Activated CD4-positive, CD25-positive, alpha-beta regulatory T cell treated with anti-CD3 and anti-CD28 coated beads, Interleukin-2, amount 50 U/mL, for 16 hours (primary cell): ENCODE results near the gene CACNG6.

Experiments used
- DNase-seq: peaks from one replicate; pipeline ENCODE4 v3.0.0-alpha.2; 2020; ENCODE audit warnings: low read depth, low spot score

CACNG6 gene

DNA sequence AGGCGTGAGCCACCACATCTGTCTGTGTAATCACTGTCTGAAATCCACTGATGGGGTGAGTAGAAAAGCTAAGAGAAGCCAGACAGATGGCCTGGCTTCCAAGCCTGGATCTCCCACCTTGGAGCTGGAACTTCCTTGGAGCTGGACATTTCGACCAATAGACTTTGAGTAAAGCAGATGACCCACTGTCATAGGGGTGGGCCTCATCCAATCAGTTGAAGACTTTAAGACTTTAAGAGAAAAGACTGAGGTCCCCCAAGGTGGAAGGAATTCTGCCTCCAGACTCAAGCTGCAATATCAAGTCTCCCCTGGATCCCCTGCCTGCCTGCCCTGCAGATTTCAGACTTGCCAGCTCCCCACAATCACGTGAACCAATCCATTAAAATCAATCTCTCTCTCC lies 51.6 kb downstream of the CACNG6 start:
- DNase-seq, result no peak

DNA sequence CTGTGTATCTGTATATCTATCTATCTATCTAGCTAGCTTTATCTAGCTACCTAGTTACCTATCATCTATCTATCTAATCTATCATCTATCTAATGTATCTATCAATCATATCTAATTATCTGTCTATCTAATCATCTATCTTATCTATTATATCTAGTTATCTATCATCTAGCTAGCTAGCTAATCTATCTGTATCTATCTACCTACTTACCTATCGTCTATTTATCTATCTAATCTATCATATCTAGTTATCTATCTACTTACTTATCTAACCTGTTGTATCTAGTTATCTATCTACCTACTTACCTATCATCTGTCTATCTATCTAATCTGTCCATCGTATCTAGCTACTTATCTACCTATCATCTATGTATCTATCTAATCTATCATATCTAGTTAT lies 54.3 kb downstream of the CACNG6 start:
- DNase-seq, result no peak

DNA sequence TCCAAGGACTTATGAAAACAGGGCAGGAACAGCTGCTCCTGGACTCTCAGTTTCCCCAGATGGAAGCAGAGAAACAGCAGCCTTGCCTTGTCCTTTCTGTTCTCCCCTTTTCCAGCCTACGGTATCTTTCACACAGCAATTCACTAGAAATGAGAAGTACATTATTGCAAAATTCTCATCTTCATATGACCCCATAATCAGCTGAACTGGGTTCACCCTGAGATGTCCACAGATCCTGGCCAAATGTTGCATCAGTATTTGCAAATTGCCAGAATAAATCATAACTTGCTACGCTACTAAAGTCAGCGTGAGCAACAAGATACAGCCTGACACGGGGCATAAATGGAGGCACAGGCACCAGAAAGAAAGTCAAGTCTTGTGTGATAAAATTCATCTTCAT lies 56.2 kb downstream of the CACNG6 start:
- no peak for DNase-seq
